Endodermal cell (in vitro differentiated cells): Measurements from ENCODE around the gene GAS6. TPM values are rescaled to one million over a fixed set of nuclear protein-coding genes. Genes with fewer than 3 reads are reported as not detected.

Experiments used
- DNase-seq: peaks from one replicate; pipeline ENCODE4 v3.0.0-alpha.2; 2017
- H3K27ac ChIP-seq: 2 replicates; pipeline ENCODE4 v1.5.1; 2013; ENCODE audit warnings: mild to moderate bottlenecking, low read depth, low read length, moderate library complexity
- H3K27me3 ChIP-seq: 2 replicates; pipeline ENCODE4 v1.6.1; 2013; ENCODE audit warnings: mild to moderate bottlenecking, low read length, moderate library complexity; ENCODE audit not compliant: insufficient read depth, control insufficient read depth, poor library complexity, severe bottlenecking
- H3K36me3 ChIP-seq: 2 replicates; pipeline ENCODE4 v1.7.0; 2013; ENCODE audit warnings: mild to moderate bottlenecking, low read length, moderate library complexity; ENCODE audit not compliant: control insufficient read depth, insufficient read depth
- H3K4me1 ChIP-seq: one replicate; pipeline ENCODE4 v1.7.0; 2013; ENCODE audit warnings: low read length; ENCODE audit not compliant: control insufficient read depth, insufficient read depth
- H3K4me3 ChIP-seq: 2 replicates; pipeline ENCODE4 v1.5.1; 2013; ENCODE audit warnings: mild to moderate bottlenecking, low read length, moderate library complexity
- H3K9ac ChIP-seq: 2 replicates; pipeline ENCODE4 v1.6.1; 2013; ENCODE audit warnings: mild to moderate bottlenecking, low read length, moderate library complexity; ENCODE audit not compliant: poor library complexity, severe bottlenecking; ENCODE audit errors: extremely low read depth
- H3K9me3 ChIP-seq: 2 replicates; pipeline ENCODE4 v1.6.1; 2013; ENCODE audit warnings: mild to moderate bottlenecking, low read length, moderate library complexity; ENCODE audit not compliant: control insufficient read depth
- H3K27ac Mint-ChIP-seq: 2 replicates; pipeline ENCODE4 v1.8.0; 2020; ENCODE audit warnings: mixed read lengths
- H3K27me3 Mint-ChIP-seq: 2 replicates; pipeline ENCODE4 v1.8.0; 2021; ENCODE audit warnings: mild to moderate bottlenecking, mixed read lengths; ENCODE audit not compliant: insufficient read depth
- H3K36me3 Mint-ChIP-seq: 2 replicates; pipeline ENCODE4 v1.8.0; 2020; ENCODE audit warnings: low read depth, mixed read lengths
- H3K4me1 Mint-ChIP-seq: 2 replicates; pipeline ENCODE4 v1.8.0; 2020; ENCODE audit warnings: mixed read lengths
- H3K4me3 Mint-ChIP-seq: 2 replicates; pipeline ENCODE4 v1.8.0; 2020; ENCODE audit warnings: mild to moderate bottlenecking, moderate library complexity, mixed read lengths
- H3K9me3 Mint-ChIP-seq: 2 replicates; pipeline ENCODE4 v1.8.0; 2020; ENCODE audit warnings: mild to moderate bottlenecking, mixed read lengths
- WGBS, 2 experiments: methylation state at CpG; one replicate each; pipeline versions ENCODE4 v1.1.5 to v1.1.7; 2013; ENCODE audit warnings: missing lambda C conversion rate in 2 of 2, mixed read lengths in 1 of 2; ENCODE audit not compliant: insufficient coverage in 1 of 2, insufficient read length in 1 of 2; 5-methylcytosine and 5-hydroxymethylcytosine counted together
- total RNA-seq, 2 donors: library from RNA; stranded (reverse); fragmentation: NEBNext Ultra II Directional in 1 of 2; extraction: Animal tissue kit (Norgen Biotek cat#: 25700) in 1 of 2; gene quantifications; 2 replicates in 1 of 2; 3 replicates in 1 of 2; pipeline ENCODE4 v1.2.1, GENCODE V29; 2021
- TF ChIP-seq, protein P1 (sequence below): fragments of 200-600 bp; sonication (generic); conservative IDR thresholded peaks from 2 replicates; pipeline ENCODE4 v1.5.0; 2021; ENCODE audit warnings: antibody characterized with exemption, mild to moderate bottlenecking

The GAS6 gene
- total RNA-seq, 2 donors from 2014 or later, result 45.7 to 49.6 TPM

GRCh38 chr13:113833111-113833830, 30.6 kb downstream of the GAS6 start:
- Mint-ChIP-seq H3K9me3 (no peaks in the 10 kb centered on the region), H3K27ac (no peak overlapping the region), H3K36me3 (peaks cover 37% of the 10 kb centered on the region), H3K4me3 (no peak overlapping the region), H3K4me1 (peaks cover 13% of the 10 kb centered on the region), H3K27me3 (no peaks in the 10 kb centered on the region)
- DNase-seq, result no peak
- H3K4me1 ChIP-seq, result no peaks in the 10 kb centered on the region
- TF ChIP-seq, protein P1, sequence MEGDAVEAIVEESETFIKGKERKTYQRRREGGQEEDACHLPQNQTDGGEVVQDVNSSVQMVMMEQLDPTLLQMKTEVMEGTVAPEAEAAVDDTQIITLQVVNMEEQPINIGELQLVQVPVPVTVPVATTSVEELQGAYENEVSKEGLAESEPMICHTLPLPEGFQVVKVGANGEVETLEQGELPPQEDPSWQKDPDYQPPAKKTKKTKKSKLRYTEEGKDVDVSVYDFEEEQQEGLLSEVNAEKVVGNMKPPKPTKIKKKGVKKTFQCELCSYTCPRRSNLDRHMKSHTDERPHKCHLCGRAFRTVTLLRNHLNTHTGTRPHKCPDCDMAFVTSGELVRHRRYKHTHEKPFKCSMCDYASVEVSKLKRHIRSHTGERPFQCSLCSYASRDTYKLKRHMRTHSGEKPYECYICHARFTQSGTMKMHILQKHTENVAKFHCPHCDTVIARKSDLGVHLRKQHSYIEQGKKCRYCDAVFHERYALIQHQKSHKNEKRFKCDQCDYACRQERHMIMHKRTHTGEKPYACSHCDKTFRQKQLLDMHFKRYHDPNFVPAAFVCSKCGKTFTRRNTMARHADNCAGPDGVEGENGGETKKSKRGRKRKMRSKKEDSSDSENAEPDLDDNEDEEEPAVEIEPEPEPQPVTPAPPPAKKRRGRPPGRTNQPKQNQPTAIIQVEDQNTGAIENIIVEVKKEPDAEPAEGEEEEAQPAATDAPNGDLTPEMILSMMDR, result no peak
- H3K4me3 ChIP-seq, result no peak overlapping the region
- H3K27ac ChIP-seq, result no peak overlapping the region
- H3K9me3 ChIP-seq, result no peaks in the 10 kb centered on the region
- 94 to 95% methylated on average over 23 to 25 of the region's 25 CpGs for WGBS, 2 experiments
- no peak overlapping the region for H3K9ac ChIP-seq
- H3K27me3 ChIP-seq, result no peaks in the 10 kb centered on the region
- H3K36me3 ChIP-seq, result peaks cover 6% of the 10 kb centered on the region

GRCh38 chr13:113832631-113833030, 31.2 kb downstream of the GAS6 start:
- H3K9me3 ChIP-seq, result no peaks in the 10 kb centered on the region
- no peak overlapping the region for H3K4me3 ChIP-seq
- peaks cover 41% of the 10 kb centered on the region for H3K36me3 Mint-ChIP-seq
- 89 to 96% methylated on average over 11 to 23 of the region's 23 CpGs for WGBS, 2 experiments
- H3K4me1 ChIP-seq, result no peaks in the 10 kb centered on the region
- no peak overlapping the region for H3K9ac ChIP-seq
- no peaks in the 10 kb centered on the region for H3K9me3 Mint-ChIP-seq
- H3K27ac Mint-ChIP-seq, result no peak overlapping the region
- no peak for DNase-seq
- peaks cover 6% of the 10 kb centered on the region for H3K36me3 ChIP-seq
- H3K4me3 Mint-ChIP-seq, result no peak overlapping the region
- H3K27ac ChIP-seq, result no peak overlapping the region
- H3K4me1 Mint-ChIP-seq, result peaks cover 8% of the 10 kb centered on the region
- TF ChIP-seq, protein P1, result no peak
- H3K27me3 Mint-ChIP-seq, result no peaks in the 10 kb centered on the region
- no peaks in the 10 kb centered on the region for H3K27me3 ChIP-seq

- H3K36me3 ChIP-seq, result peaks cover 6% of the 10 kb centered on the region
- H3K4me1 ChIP-seq, result no peaks in the 10 kb centered on the region
- peaks cover 41% of the 10 kb centered on the region for H3K36me3 Mint-ChIP-seq
- WGBS, 2 experiments, result 96 to 97% methylated on average over 14 to 19 of the region's 19 CpGs
- DNase-seq, result no peak
- no peaks in the 10 kb centered on the region for H3K27me3 ChIP-seq
- TF ChIP-seq, protein P1, result no peak
- no peak overlapping the region for H3K27ac ChIP-seq
- no peaks in the 10 kb centered on the region for H3K27me3 Mint-ChIP-seq
- no peak overlapping the region for H3K4me3 Mint-ChIP-seq
- no peak overlapping the region for H3K4me3 ChIP-seq
- H3K27ac Mint-ChIP-seq, result no peak overlapping the region
- H3K9me3 Mint-ChIP-seq, result no peaks in the 10 kb centered on the region
- H3K9ac ChIP-seq, result no peak overlapping the region
- H3K4me1 Mint-ChIP-seq, result peaks cover 4% of the 10 kb centered on the region
- no peaks in the 10 kb centered on the region for H3K9me3 ChIP-seq
Observed at GRCh38 chr13:113832205-113832604, 31.7 kb downstream of the GAS6 start.
